ENCODE measurements around the gene POU3F3.

The POU3F3 gene

GRCh38 chr2:104846786-104847585, 6.9 kb upstream of the POU3F3 start:
- no peak for DNase-seq (ENCODE audit: low read depth in 1 of 2, low spot score in 1 of 2)

GRCh38 chr2:104847586-104848160, 6.2 kb upstream of the POU3F3 start:
- no peak for DNase-seq (ENCODE audit: low read depth in 1 of 2, low spot score in 1 of 2)

- no peak for DNase-seq (ENCODE audit: low read depth in 1 of 2, low spot score in 1 of 2)
Measured at GRCh38 chr2:104848526-104848925, 5.4 kb upstream of the POU3F3 start.

- no peak for DNase-seq (ENCODE audit: low read depth in 1 of 2, low spot score in 1 of 2)
Measured at GRCh38 chr2:104849101-104849500, 4.8 kb upstream of the POU3F3 start.

- DNase-seq (ENCODE audit: low read depth in 1 of 2, low spot score in 1 of 2), result no peak
Measured at GRCh38 chr2:104849618-104850141, 4.2 kb upstream of the POU3F3 start.

GRCh38 chr2:104850361-104851290, 3.3 kb upstream of the POU3F3 start:
- DNase-seq (ENCODE audit: low read depth in 1 of 2, low spot score in 1 of 2), result no peak

GRCh38 chr2:104851291-104852089, 2.4 kb upstream of the POU3F3 start:
- no peak for DNase-seq (ENCODE audit: low read depth in 1 of 2, low spot score in 1 of 2)

GRCh38 chr2:104852090-104852666, 1.7 kb upstream of the POU3F3 start:
- DNase-seq (ENCODE audit: low read depth in 1 of 2, low spot score in 1 of 2), result no peak

- DNase-seq (ENCODE audit: low read depth in 1 of 2, low spot score in 1 of 2), result no peak
Measured at GRCh38 chr2:104854498-104855220, 744 bp downstream of the POU3F3 start.

GRCh38 chr2:104855221-104856085, 1.5 kb downstream of the POU3F3 start:
- DNase-seq (ENCODE audit: low read depth in 1 of 2, low spot score in 1 of 2), result no peak

GRCh38 chr2:104856086-104856972, 2.4 kb downstream of the POU3F3 start:
- DNase-seq (ENCODE audit: low read depth in 1 of 2, low spot score in 1 of 2), result no peak

- no peak for DNase-seq (ENCODE audit: low read depth in 1 of 2, low spot score in 1 of 2)
Measured at GRCh38 chr2:104856973-104857261, 3.0 kb downstream of the POU3F3 start.

GRCh38 chr2:104857262-104858005, 3.5 kb downstream of the POU3F3 start:
- no peak for DNase-seq (ENCODE audit: low read depth in 1 of 2, low spot score in 1 of 2)

- DNase-seq (ENCODE audit: low read depth in 1 of 2, low spot score in 1 of 2), result no peak
Measured at GRCh38 chr2:104858006-104858978, 4.4 kb downstream of the POU3F3 start.

GRCh38 chr2:104859291-104859765, 5.4 kb downstream of the POU3F3 start:
- DNase-seq (ENCODE audit: low read depth in 1 of 2, low spot score in 1 of 2), result no peak
